Left lung (tissue), 10 donors: Measurements from ENCODE around the gene MRE11. TPM values are rescaled to one million over a fixed set of nuclear protein-coding genes. Genes with fewer than 3 reads are reported as not detected.
A peak's percentile ranks its signal among the peaks of the same experiment; 100 is the strongest.

Source experiments
- ATAC-seq: fragments of 200-7000 bp; cut with Tn5 transposase; one replicate; pipeline ENCODE4 v1.9.1; 2020; ENCODE audit warnings: moderate library complexity
- DNase-seq, 4 donors: peaks; one replicate each; pipeline ENCODE4 v3.0.0-alpha.2; 2013 to 2020
- H3K27ac ChIP-seq, 2 donors: fragments of 200-600 bp; sonication (generic) in 1 of 2; one replicate each; pipeline versions ENCODE4 v1.5.0 to v1.8.0; 2020 to 2021
- H3K27me3 ChIP-seq, 2 donors: fragments of 200-600 bp; sonication (generic) in 1 of 2; one replicate each; pipeline versions ENCODE4 v1.5.0 to v1.8.0; 2020 to 2021
- H3K36me3 ChIP-seq, 2 donors: fragments of 200-600 bp; sonication (generic) in 1 of 2; one replicate each; pipeline versions ENCODE4 v1.5.0 to v1.8.0; 2020 to 2021
- H3K4me1 ChIP-seq, 2 donors: fragments of 200-600 bp; one replicate each; pipeline ENCODE4 v1.8.0; 2021
- H3K4me3 ChIP-seq, 2 donors: fragments of 200-600 bp; sonication (generic) in 1 of 2; one replicate each; pipeline versions ENCODE4 v1.5.0 to v1.8.0; 2020 to 2021; ENCODE audit warnings: mild to moderate bottlenecking in 1 of 2
- H3K9me3 ChIP-seq, 2 donors: fragments of 200-600 bp; sonication (generic) in 1 of 2; one replicate each; pipeline versions ENCODE4 v1.5.0 to v1.8.0; 2020 to 2021
- CTCF ChIP-seq, 2 donors: fragments of 200-600 bp; sonication (generic) in 1 of 2; IDR thresholded peaks; one replicate each; pipeline versions ENCODE4 v1.5.0 to v1.8.0; 2021; ENCODE audit warnings: antibody characterized with exemption in 2 of 2
- intact Hi-C, 2 donors: fragments of 100-400 bp; cut with DNase I; formaldehyde crosslinking; loops; one replicate each; pipeline versions ENCODE4 v1.11.2 to v1.14.2; 2022
- polyA plus RNA-seq, 6 donors: library from polyadenylated mRNA; unstranded; fragments of 120-200 nt; gene quantifications; one replicate each; pipeline ENCODE4 v1.2.1, GENCODE V29; 2013; ENCODE audit not compliant: insufficient read length in 6 of 6
- total RNA-seq, 2 donors: library from RNA; stranded (reverse); fragmentation: NEBNext Ultra II Directional; extraction: Animal tissue kit (Norgen Biotek cat#: 25700); gene quantifications; one replicate each; pipeline ENCODE4 v1.2.1, GENCODE V29; 2021
- donor health status: DM: no; HTN: yes; CAD: no.
- donor health status: DM: no; HTN: no; CAD: no.

Gene MRE11
- total and polyA plus RNA-seq, 8 donors = 15.5 to 45.3 (median 33.2) TPM

DNA sequence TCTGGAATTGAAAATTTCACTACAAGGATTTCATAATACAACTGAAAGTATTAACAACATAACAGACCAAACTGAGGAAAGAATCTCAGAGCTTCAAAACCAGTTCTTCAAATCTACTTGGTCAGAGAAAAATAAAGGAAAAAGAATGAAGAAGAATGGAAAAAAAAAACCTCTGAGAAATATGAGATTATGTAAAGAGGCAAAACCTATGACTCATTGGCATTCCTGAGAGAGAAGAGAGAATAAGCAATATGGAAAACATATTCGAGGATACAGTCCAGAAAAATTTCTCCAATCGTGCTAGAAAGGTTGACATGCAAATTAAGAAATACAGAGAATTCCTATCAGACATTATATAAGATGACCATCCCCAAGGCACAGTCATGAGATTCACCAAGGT is 69.0 kb downstream of the MRE11 start:
- ATAC-seq (no peak), DNase-seq (no peak)
- no peaks in the 10 kb centered on the region for H3K4me1 ChIP-seq
- no peak overlapping the region for H3K27ac ChIP-seq
- H3K27me3 ChIP-seq = no peaks in the 10 kb centered on the region
- no peak for TF ChIP-seq CTCF (IDR thresholded peaks at IDR 0.05)
- H3K4me3 ChIP-seq = no peak overlapping the region
- H3K36me3 ChIP-seq = peaks cover 0 to 70% of the 10 kb centered on the region in 2 donors
- peaks cover 0 to 8% of the 10 kb centered on the region in 2 donors for H3K9me3 ChIP-seq
- intact Hi-C loops = no loop called here

- TF ChIP-seq CTCF (IDR thresholded peaks at IDR 0.05) = no peak
- DNase-seq (no peak), ATAC-seq (no peak)
- Histone ChIP-seq H3K4me3 (no peak overlapping the region), H3K27ac (no peak overlapping the region), H3K9me3 (peaks cover 0 to 5% of the 10 kb centered on the region in 2 donors), H3K27me3 (no peaks in the 10 kb centered on the region), H3K36me3 (peaks cover 0 to 63% of the 10 kb centered on the region in 2 donors), H3K4me1 (no peaks in the 10 kb centered on the region)
- intact Hi-C loops = no loop called here
Observed at GRCh38 chr11:94424011-94424410, 69.6 kb downstream of the MRE11 start.

GRCh38 chr11:94423507-94423906 is 70.1 kb downstream of the MRE11 start:
- H3K36me3 ChIP-seq = peaks cover 0 to 58% of the 10 kb centered on the region in 2 donors
- ATAC-seq (no peak), DNase-seq (no peak)
- intact Hi-C loops = no loop called here
- H3K9me3 ChIP-seq = peaks cover 0 to 5% of the 10 kb centered on the region in 2 donors
- no peaks in the 10 kb centered on the region for H3K27me3 ChIP-seq
- H3K4me3 ChIP-seq = no peak overlapping the region
- no peak for TF ChIP-seq CTCF (IDR thresholded peaks at IDR 0.05)
- H3K4me1 ChIP-seq = no peaks in the 10 kb centered on the region
- no peak overlapping the region for H3K27ac ChIP-seq

GRCh38 chr11:94418123-94418765 is 75.4 kb downstream of the MRE11 start:
- Histone ChIP-seq H3K4me1 (no peaks in the 10 kb centered on the region), H3K27ac (no peak overlapping the region), H3K9me3 (no peaks in the 10 kb centered on the region), H3K36me3 (peaks cover 0 to 28% of the 10 kb centered on the region in 2 donors), H3K27me3 (no peaks in the 10 kb centered on the region), H3K4me3 (no peak overlapping the region)
- intact Hi-C loops = no loop called here
- DNase-seq = no peak
- ATAC-seq = no peak
- TF ChIP-seq CTCF (IDR thresholded peaks at IDR 0.05) = no peak

GRCh38 chr11:94417386-94417987 is 76.2 kb downstream of the MRE11 start:
- no peaks in the 10 kb centered on the region for H3K9me3 ChIP-seq
- DNase-seq = peak in 2 of 4 donors; percentile 29 to 44
- no peak overlapping the region for H3K4me3 ChIP-seq
- no peaks in the 10 kb centered on the region for H3K4me1 ChIP-seq
- H3K27ac ChIP-seq = no peak overlapping the region
- H3K36me3 ChIP-seq = peaks cover 0 to 21% of the 10 kb centered on the region in 2 donors
- peak; percentile 57 for ATAC-seq
- no peaks in the 10 kb centered on the region for H3K27me3 ChIP-seq
- intact Hi-C loops = no loop called here
- peak in 1 of 2 donors; percentile 35 for TF ChIP-seq CTCF (IDR thresholded peaks at IDR 0.05)
